VCaP (cell line): Measurements from ENCODE around the gene DEF6.

ENCODE experiments used
- H3K27ac ChIP-seq: fragments of 450-650 bp; 2 replicates; pipeline ENCODE4 v1.5.1; 2017
- TF ChIP-seq, protein P1 (sequence below): fragments of 450-650 bp; conservative IDR thresholded peaks from 2 replicates; pipeline ENCODE4 v1.5.1; 2017; ENCODE audit warnings: mild to moderate bottlenecking, moderate library complexity

Gene DEF6

DNA sequence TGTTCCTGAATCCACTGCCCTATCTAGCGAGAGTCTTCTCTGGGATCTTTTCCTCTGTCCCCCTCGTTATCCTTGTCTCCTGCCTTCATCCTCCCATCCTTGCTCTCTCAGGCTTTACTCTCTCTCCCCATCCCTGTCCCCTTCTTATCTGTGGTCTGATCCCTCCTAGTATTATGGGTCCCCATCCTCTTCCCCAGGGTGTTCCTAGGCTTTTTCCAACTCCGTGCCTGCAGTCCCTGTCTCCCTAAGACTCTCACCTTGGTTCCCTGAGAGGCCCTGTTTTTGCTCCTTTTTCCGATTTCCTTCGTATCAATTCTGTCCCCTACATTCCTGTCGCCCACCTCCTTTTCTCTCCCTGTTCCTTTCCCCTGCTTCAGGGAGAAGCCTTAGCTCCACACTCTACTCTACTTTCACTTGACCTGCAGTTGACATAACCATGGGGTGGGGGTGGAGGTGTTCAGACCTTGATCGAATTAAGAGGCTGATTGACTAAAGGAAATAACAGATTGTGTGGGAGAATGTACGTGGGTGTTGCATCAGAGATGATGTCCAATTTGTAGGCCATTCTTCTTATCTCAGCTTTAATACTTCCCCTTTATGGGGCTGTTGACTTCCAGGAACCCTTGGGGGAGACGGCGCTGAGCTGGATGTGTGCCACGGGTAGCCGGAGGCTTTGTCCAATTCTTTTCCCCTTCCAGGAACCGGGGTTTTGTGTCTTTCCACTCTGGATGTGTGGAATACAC is 45.6 kb downstream of the DEF6 start:
- TF ChIP-seq, protein P1, sequence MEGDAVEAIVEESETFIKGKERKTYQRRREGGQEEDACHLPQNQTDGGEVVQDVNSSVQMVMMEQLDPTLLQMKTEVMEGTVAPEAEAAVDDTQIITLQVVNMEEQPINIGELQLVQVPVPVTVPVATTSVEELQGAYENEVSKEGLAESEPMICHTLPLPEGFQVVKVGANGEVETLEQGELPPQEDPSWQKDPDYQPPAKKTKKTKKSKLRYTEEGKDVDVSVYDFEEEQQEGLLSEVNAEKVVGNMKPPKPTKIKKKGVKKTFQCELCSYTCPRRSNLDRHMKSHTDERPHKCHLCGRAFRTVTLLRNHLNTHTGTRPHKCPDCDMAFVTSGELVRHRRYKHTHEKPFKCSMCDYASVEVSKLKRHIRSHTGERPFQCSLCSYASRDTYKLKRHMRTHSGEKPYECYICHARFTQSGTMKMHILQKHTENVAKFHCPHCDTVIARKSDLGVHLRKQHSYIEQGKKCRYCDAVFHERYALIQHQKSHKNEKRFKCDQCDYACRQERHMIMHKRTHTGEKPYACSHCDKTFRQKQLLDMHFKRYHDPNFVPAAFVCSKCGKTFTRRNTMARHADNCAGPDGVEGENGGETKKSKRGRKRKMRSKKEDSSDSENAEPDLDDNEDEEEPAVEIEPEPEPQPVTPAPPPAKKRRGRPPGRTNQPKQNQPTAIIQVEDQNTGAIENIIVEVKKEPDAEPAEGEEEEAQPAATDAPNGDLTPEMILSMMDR, result no peak
- peak overlapping the region; percentile 70; the same call in 1 of the 2 replicates for H3K27ac ChIP-seq

DNA sequence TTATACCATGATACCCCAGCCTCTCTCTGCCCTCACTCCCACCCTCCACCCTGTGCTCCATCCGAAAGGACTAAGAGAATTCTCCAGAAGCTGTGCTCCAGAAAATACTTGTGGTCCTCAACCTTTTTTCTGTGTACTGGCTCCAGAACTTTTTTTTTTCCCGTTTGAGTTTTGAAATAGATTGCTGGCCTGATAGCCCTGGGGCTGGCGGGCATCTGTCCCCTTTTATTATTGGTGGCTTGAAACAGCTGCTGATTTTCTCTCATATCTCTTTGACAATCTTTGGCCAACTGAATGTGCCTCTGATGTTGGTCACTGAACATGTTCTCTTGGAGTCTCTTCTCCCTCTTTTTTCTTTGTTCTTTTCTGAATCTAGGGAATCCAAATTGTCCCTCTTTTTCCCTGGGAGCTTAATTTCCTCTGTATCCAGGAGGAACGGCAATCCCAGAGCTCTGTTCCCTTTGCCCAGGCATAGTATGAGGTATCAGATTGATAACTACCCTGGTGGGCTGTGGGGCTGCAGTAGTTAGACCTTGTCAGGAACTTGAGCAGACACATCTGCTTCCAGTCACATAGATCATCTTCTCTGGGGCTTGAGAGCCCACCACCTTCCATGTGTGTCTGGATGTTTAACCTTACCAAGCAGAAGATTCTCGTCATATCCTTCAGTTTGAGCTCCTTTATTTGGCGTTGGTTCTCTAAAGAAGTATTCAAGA is 46.4 kb downstream of the DEF6 start:
- no peak overlapping the region for H3K27ac ChIP-seq
- TF ChIP-seq, protein P1, result no peak

DNA sequence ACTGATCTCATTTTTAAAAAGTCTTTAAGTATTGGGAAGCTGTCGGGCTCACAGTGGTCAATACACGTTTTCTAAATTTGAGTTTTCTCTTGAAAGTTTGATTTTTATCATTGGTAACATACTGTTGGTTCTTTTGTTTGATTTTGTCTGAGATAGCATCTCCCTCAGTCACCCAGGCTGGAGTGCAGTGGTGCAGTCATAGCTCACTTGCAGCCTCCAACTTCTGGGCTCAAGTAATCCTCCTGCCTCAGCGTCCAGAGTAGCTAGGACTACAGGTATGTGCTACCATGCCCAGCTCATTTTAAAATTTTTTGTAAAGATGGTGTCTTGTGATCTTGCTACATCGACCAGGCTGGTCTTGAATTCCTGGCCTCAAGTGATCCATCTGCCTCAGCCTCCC is 53.8 kb downstream of the DEF6 start:
- TF ChIP-seq, protein P1, result no peak
- no peak overlapping the region for H3K27ac ChIP-seq

DNA sequence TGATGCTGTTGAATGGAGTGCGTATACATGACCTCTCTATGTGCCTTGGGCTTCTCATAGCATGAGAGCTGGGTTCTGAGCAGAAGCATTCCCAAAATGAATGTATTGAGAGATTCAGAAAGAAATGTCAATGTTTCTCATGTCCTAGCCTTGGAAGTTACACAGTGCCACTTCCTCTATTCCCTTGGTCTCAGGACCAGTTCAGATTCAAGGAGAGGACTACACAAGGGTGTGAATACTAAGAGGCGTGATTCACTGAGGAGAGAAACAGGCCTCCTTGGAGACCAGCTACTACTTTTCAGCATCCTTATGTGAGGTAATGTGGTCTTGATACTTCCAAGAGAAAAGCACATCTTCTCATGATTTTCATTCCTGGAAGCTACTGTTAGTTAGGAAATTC is 55.1 kb downstream of the DEF6 start:
- no peak overlapping the region for H3K27ac ChIP-seq
- TF ChIP-seq, protein P1, result no peak

DNA sequence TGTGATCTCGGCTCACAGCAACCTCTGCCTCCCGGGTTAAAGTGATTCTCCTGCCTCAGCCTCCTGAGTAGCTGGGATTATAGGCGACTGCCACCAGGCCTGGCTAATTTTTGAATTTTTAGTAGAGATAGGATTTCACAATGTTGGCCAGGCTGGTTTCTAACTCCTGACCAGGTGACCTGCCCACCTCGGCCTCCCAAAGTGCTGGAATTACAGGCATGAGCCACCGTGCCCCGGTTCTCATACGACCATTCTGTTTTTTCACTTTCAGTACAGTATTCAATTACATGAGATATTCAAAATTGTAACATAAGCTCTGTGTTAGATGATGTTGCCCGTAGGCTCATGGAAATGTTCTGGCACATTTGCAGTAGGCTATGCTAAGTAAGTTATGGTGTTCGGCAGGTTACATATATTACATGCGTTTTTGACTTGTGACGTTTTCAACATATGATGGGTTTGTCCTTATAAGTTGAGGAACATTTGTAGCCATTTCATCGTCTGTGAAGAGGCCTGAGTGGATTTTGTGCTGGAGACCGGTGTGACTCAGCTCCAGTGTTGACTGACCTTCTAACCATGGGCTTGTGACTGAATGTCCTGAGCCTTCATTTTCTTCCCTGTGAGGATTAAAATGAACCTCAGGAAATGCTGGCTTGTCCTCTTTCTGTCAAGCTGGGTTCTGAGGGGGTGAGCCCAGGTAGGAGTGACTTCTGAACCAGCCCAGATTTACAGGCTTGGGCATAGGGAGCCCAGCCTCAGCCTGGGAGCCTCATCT is 56.9 kb downstream of the DEF6 start:
- TF ChIP-seq, protein P1, result no peak
- H3K27ac ChIP-seq, result no peak overlapping the region

DNA sequence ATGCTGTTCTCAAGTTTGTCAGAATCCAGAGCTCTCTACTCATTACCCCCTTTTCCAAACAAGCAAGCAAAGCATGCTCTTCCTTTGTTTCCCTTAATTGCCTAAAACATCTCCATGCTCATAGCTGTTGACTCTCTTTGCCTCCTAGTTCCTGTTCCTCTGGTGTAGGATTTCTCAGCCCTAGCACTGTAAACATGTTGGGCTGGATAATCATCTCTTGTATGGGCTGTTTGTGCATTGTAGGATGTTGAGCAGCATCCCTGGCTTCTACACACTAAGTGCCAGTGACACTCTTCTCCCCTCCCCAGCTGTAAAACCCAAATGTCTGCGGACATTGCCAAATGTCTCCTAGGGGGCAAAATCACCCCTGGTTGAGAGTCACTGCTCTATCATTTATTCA is 58.8 kb downstream of the DEF6 start:
- TF ChIP-seq, protein P1, result no peak
- no peak overlapping the region for H3K27ac ChIP-seq

DNA sequence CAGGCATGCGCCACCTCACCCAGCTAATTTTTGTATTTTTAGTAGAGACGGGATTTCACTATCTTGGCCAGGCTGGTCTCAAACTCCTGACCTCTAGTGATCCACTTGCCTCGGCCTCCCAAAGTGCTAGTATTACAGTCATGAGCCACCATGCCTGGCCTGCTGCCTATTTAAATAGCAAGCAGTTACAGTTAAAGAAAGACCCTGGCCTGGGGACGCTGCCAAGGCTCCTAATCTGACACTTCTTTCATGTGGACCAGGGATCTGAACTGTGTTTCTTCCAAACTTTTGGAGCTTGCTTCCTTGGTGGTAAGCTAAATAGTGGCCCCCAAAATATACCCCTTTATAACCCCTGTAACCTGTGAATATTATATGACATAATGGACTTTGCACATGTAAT is 60.1 kb downstream of the DEF6 start:
- TF ChIP-seq, protein P1, result no peak
- no peak overlapping the region for H3K27ac ChIP-seq
